SK-N-SH treated with all-trans-retinoic acid at 6 μM for 48 hours (cell line): ENCODE data around the gene HELZ.

Experiments used
- ATAC-seq: fragments of 200-7000 bp; cut with Tn5 transposase; 3 replicates; pipeline ENCODE4 v1.9.1; 2020; ENCODE audit warnings: mild to moderate bottlenecking, moderate library complexity
- BACH2 ChIP-seq: fragments of 250-450 bp; sonication (Bioruptor Pico); IDR thresholded peaks from 2 replicates; pipeline ENCODE4 v1.9.0; 2021; ENCODE audit warnings: mild to moderate bottlenecking, borderline replicate concordance
- CSDC2 ChIP-seq: fragments of 250-450 bp; sonication (Bioruptor Pico); IDR thresholded peaks from 2 replicates; pipeline ENCODE4 v1.5.0; 2020; ENCODE audit warnings: mild to moderate bottlenecking, moderate library complexity
- GLIS3 ChIP-seq: fragments of 250-450 bp; sonication (Bioruptor Pico); IDR thresholded peaks from 2 replicates; pipeline ENCODE4 v1.5.0; 2020; ENCODE audit warnings: mild to moderate bottlenecking, moderate library complexity
- ISL1 ChIP-seq: fragments of 250-450 bp; sonication (Bioruptor Pico); IDR thresholded peaks from 2 replicates; pipeline ENCODE4 v2.1.2; 2022; ENCODE audit warnings: mild to moderate bottlenecking, moderate library complexity
- OSR1 ChIP-seq: fragments of 250-450 bp; sonication (Bioruptor Pico); IDR thresholded peaks from 2 replicates; pipeline ENCODE4 v1.8.0; 2022; ENCODE audit warnings: moderate library complexity, mild to moderate bottlenecking, inconsistent platforms
- POU6F1 ChIP-seq: fragments of 250-450 bp; sonication (Bioruptor Pico); IDR thresholded peaks from 2 replicates; pipeline ENCODE4 v1.8.0; 2021; ENCODE audit warnings: low read depth, mild to moderate bottlenecking, moderate library complexity, borderline replicate concordance
- RARB ChIP-seq: fragments of 250-450 bp; sonication (Bioruptor Pico); IDR thresholded peaks from 2 replicates; pipeline ENCODE4 v1.8.0; 2021; ENCODE audit warnings: mild to moderate bottlenecking, moderate library complexity
- SNAI2 ChIP-seq: fragments of 250-450 bp; sonication (Bioruptor Pico); IDR thresholded peaks from 2 replicates; pipeline ENCODE4 v1.5.0; 2020; ENCODE audit warnings: mild to moderate bottlenecking, moderate library complexity
- TCF4 ChIP-seq: fragments of 250-450 bp; sonication (Bioruptor Pico); IDR thresholded peaks from 2 replicates; pipeline ENCODE4 v1.8.0; 2021; ENCODE audit warnings: mild to moderate bottlenecking, moderate library complexity, borderline replicate concordance
- TOX ChIP-seq: fragments of 250-450 bp; sonication (Bioruptor Pico); IDR thresholded peaks from 2 replicates; pipeline ENCODE4 v1.8.0; 2021; ENCODE audit warnings: mild to moderate bottlenecking, moderate library complexity, borderline replicate concordance
- TSHZ2 ChIP-seq: fragments of 250-450 bp; sonication (Bioruptor Pico); IDR thresholded peaks from 2 replicates; pipeline ENCODE4 v1.5.0; 2020; ENCODE audit warnings: mild to moderate bottlenecking, moderate library complexity
- ZC3H10 ChIP-seq: fragments of 250-450 bp; sonication (Bioruptor Pico); IDR thresholded peaks from 2 replicates; pipeline ENCODE4 v1.5.1; 2021; ENCODE audit warnings: mild to moderate bottlenecking, moderate library complexity
- ZFP3 ChIP-seq: fragments of 250-450 bp; sonication (Bioruptor Pico); IDR thresholded peaks from 2 replicates; pipeline ENCODE4 v1.5.0; 2020; ENCODE audit warnings: mild to moderate bottlenecking, moderate library complexity
- ZNF565 ChIP-seq: fragments of 450-650 bp; formaldehyde crosslinking; conservative IDR thresholded peaks from 2 replicates; pipeline ENCODE4 v1.5.0; 2020; ENCODE audit warnings: low read depth, mild to moderate bottlenecking, moderate library complexity
- ZNF8 ChIP-seq: fragments of 450-650 bp; formaldehyde crosslinking; IDR thresholded peaks from 2 replicates; pipeline ENCODE4 v1.5.0; 2020; ENCODE audit warnings: mild to moderate bottlenecking, moderate library complexity
- TF ChIP-seq, protein P1 (sequence below): fragments of 250-450 bp; sonication (Bioruptor Pico); IDR thresholded peaks from 2 replicates; pipeline ENCODE4 v1.8.0; 2020; ENCODE audit warnings: mild to moderate bottlenecking, moderate library complexity, borderline replicate concordance
- TF ChIP-seq, protein P2 (sequence below): fragments of 250-450 bp; sonication (Bioruptor Pico); IDR thresholded peaks from 2 replicates; pipeline ENCODE4 v1.5.1; 2020; ENCODE audit warnings: low read depth, mild to moderate bottlenecking, moderate library complexity

Gene HELZ

GRCh38 chr17:67047382-67047781 lies 197.6 kb downstream of the HELZ start:
- no peak for ATAC-seq
- TF ChIP-seq ZNF565 (CRISPR knock-in tag), result no peak
- TF ChIP-seq, all 23 proteins: peak for 0

DNA sequence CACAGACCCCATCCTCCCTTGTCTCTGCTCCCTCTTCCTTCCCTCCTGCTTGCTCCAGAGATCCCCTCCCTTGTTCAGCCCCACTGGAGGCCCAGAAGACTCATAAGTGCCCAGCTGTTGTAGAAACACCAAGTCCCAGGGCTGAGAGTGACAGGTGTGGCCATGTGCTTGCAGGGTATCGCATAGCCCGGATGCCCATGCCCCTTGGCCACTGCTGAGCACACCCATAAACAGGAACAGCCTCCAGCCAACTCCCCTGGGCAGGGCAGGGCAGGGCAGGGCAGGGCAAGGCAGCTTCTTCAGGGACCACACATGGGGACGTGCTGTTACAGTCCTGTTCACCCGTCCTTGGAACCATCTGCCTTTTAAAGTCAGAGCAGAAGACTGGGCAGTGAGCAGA lies 198.6 kb downstream of the HELZ start:
- TF ChIP-seq ZC3H10 (CRISPR knock-in tag) (no peak), ZFP3 (CRISPR knock-in tag) (no peak), SNAI2 (CRISPR knock-in tag) (no peak)
- TF ChIP-seq, protein P1, sequence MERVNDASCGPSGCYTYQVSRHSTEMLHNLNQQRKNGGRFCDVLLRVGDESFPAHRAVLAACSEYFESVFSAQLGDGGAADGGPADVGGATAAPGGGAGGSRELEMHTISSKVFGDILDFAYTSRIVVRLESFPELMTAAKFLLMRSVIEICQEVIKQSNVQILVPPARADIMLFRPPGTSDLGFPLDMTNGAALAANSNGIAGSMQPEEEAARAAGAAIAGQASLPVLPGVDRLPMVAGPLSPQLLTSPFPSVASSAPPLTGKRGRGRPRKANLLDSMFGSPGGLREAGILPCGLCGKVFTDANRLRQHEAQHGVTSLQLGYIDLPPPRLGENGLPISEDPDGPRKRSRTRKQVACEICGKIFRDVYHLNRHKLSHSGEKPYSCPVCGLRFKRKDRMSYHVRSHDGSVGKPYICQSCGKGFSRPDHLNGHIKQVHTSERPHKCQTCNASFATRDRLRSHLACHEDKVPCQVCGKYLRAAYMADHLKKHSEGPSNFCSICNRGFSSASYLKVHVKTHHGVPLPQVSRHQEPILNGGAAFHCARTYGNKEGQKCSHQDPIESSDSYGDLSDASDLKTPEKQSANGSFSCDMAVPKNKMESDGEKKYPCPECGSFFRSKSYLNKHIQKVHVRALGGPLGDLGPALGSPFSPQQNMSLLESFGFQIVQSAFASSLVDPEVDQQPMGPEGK (CRISPR knock-in tag), result no peak
- TF ChIP-seq, protein P2, sequence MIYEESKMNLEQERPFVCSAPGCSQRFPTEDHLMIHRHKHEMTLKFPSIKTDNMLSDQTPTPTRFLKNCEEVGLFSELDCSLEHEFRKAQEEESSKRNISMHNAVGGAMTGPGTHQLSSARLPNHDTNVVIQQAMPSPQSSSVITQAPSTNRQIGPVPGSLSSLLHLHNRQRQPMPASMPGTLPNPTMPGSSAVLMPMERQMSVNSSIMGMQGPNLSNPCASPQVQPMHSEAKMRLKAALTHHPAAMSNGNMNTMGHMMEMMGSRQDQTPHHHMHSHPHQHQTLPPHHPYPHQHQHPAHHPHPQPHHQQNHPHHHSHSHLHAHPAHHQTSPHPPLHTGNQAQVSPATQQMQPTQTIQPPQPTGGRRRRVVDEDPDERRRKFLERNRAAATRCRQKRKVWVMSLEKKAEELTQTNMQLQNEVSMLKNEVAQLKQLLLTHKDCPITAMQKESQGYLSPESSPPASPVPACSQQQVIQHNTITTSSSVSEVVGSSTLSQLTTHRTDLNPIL, result no peak
- ATAC-seq, result no peak

GRCh38 chr17:67044940-67045339 lies 200.1 kb downstream of the HELZ start:
- no peak for TF ChIP-seq TSHZ2
- no peak for TF ChIP-seq POU6F1 (CRISPR knock-in tag)
- TF ChIP-seq ZNF8 (CRISPR knock-in tag), result no peak
- TF ChIP-seq GLIS3 (CRISPR knock-in tag), result no peak
- no peak for TF ChIP-seq BACH2 (CRISPR knock-in tag)
- no peak for TF ChIP-seq TOX (CRISPR knock-in tag)
- TF ChIP-seq ZFP3 (CRISPR knock-in tag), result no peak
- TF ChIP-seq CSDC2 (CRISPR knock-in tag), result no peak
- TF ChIP-seq ISL1 (CRISPR knock-in tag), result no peak
- no peak for TF ChIP-seq OSR1 (CRISPR knock-in tag)
- TF ChIP-seq TCF4 (CRISPR knock-in tag), result no peak
- TF ChIP-seq RARB (CRISPR knock-in tag), result no peak
- TF ChIP-seq SNAI2 (CRISPR knock-in tag), result no peak
- TF ChIP-seq, protein P1 (CRISPR knock-in tag), result no peak
- ATAC-seq, result no peak; the same call in 2 of the 3 replicates

DNA sequence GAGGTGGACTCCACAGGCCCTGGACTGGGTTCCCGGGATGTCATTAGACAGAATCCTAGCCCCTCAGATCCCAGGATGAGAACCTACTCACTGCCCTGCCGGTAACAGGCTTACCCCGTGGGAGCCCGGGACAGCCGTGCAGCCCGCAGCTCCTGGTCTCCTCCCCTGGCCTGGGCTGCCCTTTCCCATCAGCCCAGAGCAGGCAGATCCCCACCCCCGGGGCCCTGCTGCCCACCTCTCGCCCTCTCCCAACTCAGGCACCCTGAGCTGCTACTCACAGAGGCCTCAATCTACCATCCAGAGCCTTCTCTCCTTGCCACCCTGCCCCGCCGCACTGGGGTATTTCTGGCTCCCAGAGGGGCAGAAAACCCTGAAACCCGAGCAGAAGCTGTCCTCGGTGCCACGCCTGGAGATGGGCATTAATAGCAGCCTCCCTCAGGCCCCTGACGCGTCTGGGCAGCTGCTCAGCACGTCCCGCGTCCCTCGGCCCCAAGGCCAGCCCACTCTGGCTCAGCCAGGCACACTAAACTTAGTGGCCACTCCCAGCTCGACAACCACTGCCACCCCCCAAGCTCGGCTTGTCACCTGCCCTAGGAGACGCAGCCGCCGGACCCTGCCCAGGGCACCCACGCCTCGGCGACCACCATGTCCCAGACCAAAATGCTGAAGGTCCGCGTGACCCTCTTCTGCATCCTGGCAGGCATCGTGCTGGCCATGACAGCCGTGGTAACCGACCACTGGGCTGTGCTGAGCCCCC lies 200.8 kb downstream of the HELZ start, which contains the start of gene CACNG1:
Gene CACNG1 (plus strand): TSS at position 539 of the 757 bp plus-strand sequence. CDS start 107 bp downstream, at position 646.
- no peak for TF ChIP-seq BACH2 (CRISPR knock-in tag)
- no peak; the same call in 2 of the 3 replicates for ATAC-seq
